Muscle of arm (tissue), 12 donors: ENCODE data around the gene ZNF91. TPM values are rescaled to one million over a fixed set of nuclear protein-coding genes. Genes with fewer than 3 reads are reported as not detected.
"Not testable (repeated sequence)": the region's sequence is repeated elsewhere in the genome, so short reads cannot be mapped to it uniquely, and the experiment has no call there.

Source experiments
- DNase-seq: peaks from one replicate; pipeline ENCODE4 v3.0.0-alpha.2; 2013
- polyA plus RNA-seq, 12 donors: library from polyadenylated mRNA; unstranded; fragments of 120-200 nt; gene quantifications; one replicate each; pipeline ENCODE4 v1.2.1, GENCODE V29; 2013; ENCODE audit not compliant: insufficient read length in 12 of 12

ZNF91 gene
- polyA plus RNA-seq, 12 donors, result 26.8 to 52.3 (median 38.5) TPM; not detected in 1

- no peak for DNase-seq
Observed at GRCh38 chr19:23321953-23322549, 73.2 kb downstream of the ZNF91 start.

- DNase-seq, result not testable (repeated sequence)
Observed at GRCh38 chr19:23321403-23321802, 73.9 kb downstream of the ZNF91 start.

GRCh38 chr19:23319571-23319970, 75.7 kb downstream of the ZNF91 start:
- DNase-seq, result not testable (repeated sequence)

GRCh38 chr19:23318941-23319340, 76.3 kb downstream of the ZNF91 start:
- not testable (repeated sequence) for DNase-seq

- DNase-seq, result no peak
Observed at GRCh38 chr19:23318143-23318542, 77.1 kb downstream of the ZNF91 start.

GRCh38 chr19:23315286-23315685, 80.0 kb downstream of the ZNF91 start:
- no peak for DNase-seq

- DNase-seq, result no peak
Observed at GRCh38 chr19:23314505-23315251, 80.6 kb downstream of the ZNF91 start.

- DNase-seq, result no peak
Observed at GRCh38 chr19:23313196-23313595, 82.1 kb downstream of the ZNF91 start.

GRCh38 chr19:23312515-23312914, 82.8 kb downstream of the ZNF91 start:
- DNase-seq, result no peak

GRCh38 chr19:23311551-23311950, 83.7 kb downstream of the ZNF91 start:
- no peak for DNase-seq

GRCh38 chr19:23310729-23311211, 84.5 kb downstream of the ZNF91 start:
- no peak for DNase-seq

GRCh38 chr19:23309926-23310325, 85.3 kb downstream of the ZNF91 start:
- DNase-seq, result no peak

- DNase-seq, result no peak
Observed at GRCh38 chr19:23305555-23305954, 89.7 kb downstream of the ZNF91 start.

- no peak for DNase-seq
Observed at GRCh38 chr19:23304238-23304637, 91.0 kb downstream of the ZNF91 start.

GRCh38 chr19:23294141-23294540, 101.1 kb downstream of the ZNF91 start:
- no peak for DNase-seq

- DNase-seq, result not testable (repeated sequence)
Observed at GRCh38 chr19:23289966-23290365, 105.3 kb downstream of the ZNF91 start.

Other genes starting within 250 kb of the ZNF91 start
- 1 to 10 TPM in 10 of 12 donors, not detected in 2; 1.8 to 4.7 (median 2.8) TPM for gene ZNF724, start 145.1 kb downstream of the ZNF91 start, polyA plus RNA-seq